ENCODE data around the gene EXOSC6.
"Not testable (repeated sequence)": the region's sequence is repeated elsewhere in the genome, so short reads cannot be mapped to it uniquely, and the experiment has no call there.

The EXOSC6 gene

DNA sequence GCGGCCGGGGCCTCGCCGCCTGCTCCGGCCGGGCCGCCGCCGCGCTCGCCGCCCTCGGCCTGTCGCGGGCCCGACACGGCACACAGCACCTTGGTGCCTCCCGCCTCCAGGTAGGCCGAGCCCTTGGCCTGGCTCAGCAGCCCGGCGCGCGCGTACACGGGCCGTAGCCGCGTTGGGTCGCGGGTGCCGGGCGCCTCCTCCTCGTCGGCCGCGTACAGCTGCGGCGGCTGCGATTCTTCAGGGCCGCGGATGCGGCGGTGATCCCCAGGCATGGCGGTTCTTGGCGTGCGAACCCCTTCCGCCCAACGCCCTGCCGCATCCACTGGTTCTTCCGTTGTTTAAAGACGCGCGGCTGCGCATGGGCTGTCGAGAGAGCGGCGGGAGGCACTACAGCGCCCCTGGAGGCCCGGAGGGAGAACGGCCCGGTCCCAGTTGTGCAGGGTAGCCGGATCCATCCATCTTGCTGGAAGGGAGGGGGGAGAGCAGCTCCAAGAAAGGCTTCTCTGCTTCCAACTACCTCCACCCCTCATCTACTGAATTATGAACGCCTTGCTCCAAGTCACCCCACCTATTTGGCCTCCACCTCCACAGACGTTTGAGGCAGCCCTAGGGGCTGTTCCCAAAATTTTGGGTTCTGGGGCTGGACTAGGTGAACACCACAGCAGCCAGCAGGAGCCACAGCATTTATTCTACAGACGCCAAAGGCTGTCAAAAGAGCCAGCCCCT, at the start of gene EXOSC6:
TSS of gene EXOSC6 (minus strand) at position 312 of the 726 bp plus-strand sequence. CDS start at position 272, 40 bp downstream.
- DNase-seq = peak; percentile 92

DNA sequence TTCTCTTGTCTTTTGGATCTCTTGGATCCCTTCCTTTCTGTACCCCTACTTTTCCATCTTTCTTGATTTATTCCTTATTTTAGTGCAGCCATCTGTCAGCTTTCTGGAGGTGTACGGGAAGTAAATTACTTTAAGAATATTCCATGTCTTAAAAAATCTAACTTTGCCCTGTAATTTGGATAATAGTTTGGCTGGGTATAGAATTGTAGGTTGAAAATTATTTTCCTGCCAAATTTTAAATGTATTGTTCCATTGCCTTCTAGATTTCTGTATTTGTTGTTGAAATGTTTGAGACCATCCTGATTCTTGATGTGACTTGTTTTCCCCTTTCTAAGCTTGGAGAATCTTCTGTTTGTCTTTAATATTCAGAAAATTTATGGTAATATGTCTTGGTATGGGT, 49.4 kb upstream of the EXOSC6 start:
- DNase-seq = no peak

DNA sequence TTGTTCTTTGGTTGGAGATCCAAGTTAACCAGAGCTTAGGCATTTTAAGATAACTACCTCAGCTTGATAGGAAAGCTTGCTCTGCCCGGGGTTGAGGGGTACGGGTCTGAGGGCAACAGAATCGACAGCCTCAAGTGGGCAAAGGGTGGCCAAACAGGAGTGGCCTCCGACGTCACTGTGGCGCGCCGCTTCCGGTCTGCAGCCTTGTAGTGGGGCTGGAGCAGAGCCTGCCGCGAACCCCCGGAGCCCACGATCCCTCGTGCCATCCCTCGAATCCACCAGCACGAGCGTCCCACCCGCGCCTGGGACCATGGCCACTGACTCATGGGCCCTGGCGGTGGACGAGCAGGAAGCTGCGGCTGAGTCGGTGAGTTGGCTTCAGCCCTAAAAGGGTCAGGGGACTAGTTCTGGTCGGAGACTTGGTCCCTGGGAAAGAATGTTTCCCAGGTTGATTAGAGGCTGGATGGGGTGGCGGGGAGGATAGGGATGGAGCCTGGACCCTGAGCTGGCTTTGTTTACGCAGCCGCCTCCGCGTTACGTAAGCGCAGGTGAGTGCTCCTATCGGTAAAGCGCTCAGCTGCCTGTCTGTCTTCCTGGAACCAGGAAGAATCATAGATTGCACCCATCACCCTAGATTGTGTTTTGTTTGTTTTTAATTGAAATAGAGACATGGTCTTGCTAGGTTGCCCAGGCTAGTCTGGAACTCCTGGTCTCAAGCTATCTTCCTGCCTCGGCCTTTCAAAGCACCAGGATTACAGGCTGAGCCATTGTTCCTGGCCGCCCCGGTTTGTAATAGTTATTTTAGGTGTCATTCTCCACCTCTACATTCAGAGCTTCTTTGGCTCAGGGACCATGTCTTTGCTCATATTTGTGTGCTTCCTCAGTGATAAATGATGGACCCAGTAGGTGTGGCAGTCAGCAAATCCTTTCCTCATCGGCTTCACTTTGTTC, 47.5 kb upstream of the EXOSC6 start, which contains the start of gene DDX19B:
TSS of gene DDX19B (plus strand) at position 199 of the 951 bp plus-strand sequence. CDS start at position 311, 112 bp downstream.
- DNase-seq = peak; percentile 56

DNA sequence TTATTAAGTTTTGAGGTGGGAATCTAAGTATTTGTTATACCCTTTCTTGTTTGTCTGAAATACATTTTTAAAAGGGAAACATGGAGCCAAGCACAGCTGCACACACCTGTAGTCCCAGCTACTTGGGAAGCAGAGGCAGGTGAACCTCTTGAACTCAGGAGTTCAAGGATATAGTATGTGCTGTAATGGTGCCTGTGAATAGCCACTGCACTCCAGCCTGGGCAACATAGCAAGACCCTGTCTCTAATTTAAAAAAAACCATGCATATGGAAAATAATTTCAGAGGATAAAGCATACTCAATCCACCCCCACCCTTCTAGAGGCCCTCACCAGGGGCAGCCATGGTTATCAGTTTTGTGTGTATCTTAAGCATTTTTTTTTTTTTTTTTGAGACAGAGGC, 43.9 kb upstream of the EXOSC6 start:
- no peak for DNase-seq

DNA sequence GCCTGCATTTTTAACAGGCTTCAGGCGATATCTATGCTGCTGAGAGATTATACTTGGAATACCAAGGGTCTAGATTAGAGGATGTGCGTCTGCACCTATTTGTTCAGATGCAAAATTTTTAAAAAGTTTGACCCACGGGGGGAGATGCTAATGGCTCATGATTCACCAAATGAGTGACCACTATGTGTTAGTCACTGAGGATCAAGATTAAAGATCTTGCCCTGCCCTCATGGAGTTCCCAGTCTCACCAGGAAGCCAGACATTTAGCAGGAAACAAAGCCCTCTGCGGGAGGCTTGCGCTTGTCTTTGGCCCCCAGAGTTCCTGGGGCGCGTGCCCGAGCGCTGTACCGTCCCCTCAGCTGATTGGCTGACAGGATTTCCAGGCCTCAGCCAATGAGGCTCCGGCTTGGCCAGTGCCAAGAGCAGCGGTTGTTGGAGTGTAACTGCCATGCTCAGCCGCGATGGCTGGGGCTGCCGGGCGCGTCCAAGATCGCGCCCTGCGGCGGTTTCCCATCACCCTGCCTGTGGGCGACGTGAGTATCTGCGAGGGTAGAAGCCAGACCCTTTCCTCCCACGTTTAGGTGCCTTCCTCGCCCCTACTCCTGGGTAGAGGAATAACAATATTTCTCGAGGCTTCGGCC, 42.8 kb upstream of the EXOSC6 start:
- no peak for DNase-seq

DNA sequence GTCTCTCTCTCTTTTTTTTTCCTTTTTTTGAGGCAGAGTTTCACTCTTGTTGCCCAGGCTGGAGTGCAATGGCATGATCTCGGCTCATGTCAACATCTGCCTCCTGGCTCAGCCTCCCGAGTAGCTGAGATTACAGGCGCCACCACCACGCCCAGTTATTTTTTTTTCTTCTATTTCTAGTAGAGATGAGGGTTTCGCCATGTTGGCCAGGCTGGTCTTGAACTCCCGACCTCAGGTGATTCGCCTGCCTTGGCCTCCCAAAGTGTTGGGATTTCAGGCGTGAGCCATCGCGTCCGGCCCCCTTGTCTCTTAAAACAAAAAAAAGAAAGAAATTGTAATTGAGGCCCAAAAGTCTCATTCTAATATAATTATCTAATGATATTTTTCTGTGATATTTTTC, 40.4 kb upstream of the EXOSC6 start:
- not testable (repeated sequence) for DNase-seq

DNA sequence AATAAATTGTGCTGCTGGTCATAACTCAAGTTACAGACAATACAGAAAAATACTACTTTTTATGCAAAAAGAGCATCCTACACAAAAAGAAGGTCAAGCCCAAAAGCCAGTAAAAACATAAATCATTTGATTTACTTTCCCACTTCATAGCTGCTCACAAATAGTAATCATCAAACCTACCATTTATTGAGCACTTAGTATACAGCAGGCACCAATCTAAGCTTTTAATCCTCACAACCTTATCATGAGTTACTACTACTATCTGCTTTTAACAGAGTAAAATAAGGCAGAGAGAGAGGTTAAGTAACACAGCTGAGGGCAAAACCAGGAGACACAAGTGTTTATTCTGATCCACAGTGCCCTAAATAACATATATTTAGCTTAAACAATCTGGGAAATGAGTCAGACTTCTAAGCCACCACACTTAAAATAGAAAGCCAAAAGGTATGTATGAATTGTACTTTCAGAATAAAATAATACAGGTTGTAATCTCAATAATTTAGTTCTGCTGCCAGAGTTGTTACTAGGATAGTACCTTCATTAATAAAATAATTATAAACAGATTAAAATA, 39.3 kb upstream of the EXOSC6 start:
- no peak for DNase-seq

DNA sequence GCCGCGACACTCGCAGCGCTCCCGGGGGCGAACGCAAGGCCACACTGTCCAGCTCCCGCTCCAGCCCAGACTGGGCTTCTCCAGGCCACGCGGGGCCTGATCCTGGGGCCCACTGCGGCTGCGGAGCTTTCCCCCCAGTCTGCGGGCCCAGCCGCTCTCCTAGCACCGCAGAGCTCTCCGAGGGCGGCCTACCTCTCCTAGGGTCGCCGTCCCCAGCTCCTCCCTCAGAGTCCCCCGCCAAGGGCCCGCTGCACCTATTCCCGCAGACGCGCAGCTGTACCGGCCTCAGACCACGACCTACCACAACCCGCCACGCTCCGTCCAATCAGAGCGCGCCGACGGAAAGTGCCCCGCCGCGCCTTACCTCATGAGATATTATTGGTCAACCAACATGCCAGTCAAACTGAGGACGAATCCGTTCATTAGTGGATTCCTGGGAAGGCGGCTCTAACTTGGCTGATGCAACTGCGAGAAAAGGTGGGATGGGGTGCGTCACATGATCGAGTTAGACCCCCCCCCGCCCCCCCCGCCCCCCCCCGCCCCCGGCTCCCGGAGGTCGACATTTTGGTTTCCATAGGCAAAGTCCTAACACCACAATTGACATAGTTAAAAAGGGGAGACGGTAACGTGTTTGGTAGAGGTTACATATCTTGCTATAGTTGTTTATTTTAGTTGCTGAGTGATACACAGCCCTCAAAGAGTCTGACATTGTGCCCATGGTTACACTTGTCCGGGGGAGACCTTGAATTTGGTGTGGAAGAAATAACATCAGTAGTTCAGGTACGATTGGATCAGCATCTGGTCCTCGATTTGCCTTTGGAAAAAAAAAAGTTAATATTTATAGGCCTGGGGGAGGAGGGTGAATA, 37.7 kb upstream of the EXOSC6 start, which contains the start of gene AARS1:
TSS of gene AARS1 (minus strand) at position 278 of the 866 bp plus-strand sequence. CDS start 6,743 bp downstream, outside the sequence.
- peak; percentile 99 for DNase-seq

DNA sequence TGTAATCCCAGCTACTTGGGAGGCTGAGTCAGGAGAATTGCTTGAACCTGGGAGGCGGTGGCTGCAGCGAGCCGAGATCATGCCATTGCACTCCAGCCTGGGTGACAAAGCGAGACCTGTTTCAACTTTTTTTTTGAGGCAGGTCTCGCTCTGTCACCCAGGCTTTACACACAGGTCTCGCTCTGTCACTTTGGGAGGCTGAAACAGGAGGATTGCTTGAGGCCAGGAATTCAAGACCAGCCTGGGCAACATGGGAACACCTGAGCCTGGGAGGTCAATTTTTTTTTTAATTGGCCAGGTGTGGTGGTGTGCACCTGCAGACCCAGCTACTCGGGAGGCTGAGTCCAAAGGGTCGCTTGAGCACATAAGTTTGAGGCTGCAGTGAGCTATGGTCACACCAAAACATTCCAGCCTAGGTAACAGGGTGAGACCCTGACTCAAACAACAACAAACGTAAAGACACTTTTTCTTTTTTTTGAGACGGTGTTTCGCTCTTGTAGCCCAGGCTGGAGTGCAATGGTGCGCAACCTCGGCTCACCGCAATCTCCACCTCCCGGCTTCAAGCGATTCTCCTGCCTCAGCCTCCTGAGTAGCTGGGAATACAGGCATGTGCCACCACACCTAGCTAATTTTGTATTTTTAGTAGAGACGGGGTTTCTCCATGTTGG, 35.7 kb upstream of the EXOSC6 start:
- not testable (repeated sequence) for DNase-seq

DNA sequence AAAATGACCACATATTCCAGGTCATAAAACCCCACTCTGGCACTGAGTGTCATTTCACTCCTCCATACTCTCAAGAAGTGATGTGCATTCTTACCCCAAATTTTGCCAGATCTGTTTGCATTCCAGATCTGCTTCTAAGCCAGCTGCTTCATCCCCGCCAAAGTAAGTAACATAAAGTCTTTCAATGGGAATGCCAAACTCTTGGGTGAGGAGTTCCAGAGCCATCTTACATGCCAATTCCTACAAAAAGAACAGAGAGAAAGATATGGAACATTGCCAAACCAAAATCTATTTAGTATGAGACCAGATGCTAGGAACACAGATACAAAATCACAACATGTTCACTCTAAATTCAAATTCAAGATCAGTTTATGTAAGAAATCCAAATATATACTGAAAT, 24.7 kb upstream of the EXOSC6 start:
- DNase-seq = no peak

DNA sequence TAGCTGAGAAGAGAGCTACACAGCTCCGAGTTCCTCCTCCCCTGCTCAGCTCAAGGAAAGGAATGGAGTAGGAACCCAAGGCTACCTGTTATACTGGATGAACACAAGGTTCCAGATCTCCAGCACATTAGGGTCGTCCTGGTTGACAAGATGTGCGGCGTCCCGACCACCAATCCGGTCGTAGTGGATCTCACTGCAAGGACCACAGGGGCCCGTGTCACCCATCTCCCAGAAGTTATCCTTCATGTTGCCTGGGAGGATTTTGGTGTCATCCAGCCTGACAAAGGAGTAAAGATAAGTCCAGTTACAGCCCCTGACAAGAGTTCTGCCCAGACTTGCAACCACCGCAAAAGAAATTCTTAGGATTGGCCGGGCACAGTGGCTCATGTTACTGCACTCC, 20.0 kb upstream of the EXOSC6 start:
- no peak for DNase-seq

DNA sequence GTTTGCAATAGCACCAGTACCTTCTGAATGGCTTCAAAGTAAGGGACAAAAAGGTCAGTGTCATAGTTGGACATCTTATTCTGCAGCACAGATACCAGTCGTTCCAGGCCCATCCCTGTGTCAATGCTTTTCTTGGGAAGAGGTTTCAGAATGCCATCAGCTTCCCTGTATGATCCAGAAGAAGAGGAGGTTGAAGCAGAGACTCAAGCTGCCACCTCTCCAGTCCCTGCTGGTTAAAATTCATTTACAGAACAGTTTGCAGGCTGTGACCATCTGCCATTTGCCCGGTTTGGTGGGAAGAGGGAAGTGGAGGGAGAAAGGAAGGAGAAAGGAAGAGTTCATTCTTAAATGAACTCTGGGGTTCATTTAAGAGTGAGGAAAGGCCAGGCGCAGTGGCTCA, 18.4 kb upstream of the EXOSC6 start:
- DNase-seq = no peak

DNA sequence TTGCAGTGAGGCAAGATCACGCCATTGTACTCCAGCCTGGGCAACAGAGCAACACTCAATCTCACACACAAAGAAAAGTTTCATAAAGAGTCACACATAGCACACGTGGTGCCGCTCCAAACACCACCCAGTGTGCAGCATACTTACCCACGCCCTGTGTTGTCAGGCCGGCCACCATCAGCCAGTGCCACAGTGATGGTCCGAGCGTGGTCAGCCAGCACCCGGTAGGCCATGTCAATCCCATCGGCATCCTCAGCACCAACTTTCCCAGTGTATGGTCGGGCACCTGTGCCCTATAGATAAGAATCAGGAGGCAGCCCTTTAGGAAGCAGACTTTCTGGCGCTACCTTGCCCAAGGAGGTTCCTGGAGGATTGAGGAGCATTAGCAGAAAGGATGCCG, 17.7 kb upstream of the EXOSC6 start:
- no peak for DNase-seq

DNA sequence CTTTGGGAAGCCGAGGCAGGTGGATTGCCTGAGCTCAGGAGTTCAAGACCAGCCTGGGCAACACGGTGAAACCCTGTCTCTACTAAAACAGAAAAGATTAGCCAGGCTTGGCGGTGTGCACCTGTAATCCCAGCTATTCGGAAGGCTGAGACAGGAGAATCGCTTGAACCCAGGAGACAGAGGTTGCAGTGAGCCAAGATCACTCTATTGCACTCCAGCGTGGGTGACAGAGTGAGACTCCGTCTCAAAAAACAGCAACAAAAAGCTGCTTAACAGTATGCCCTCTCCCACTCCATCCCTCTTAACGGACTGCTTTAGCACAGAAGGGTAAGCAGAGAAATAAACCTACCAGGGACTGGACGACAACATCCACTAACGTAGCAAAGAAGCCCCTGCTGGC, 16.2 kb upstream of the EXOSC6 start:
- not testable (repeated sequence) for DNase-seq

DNA sequence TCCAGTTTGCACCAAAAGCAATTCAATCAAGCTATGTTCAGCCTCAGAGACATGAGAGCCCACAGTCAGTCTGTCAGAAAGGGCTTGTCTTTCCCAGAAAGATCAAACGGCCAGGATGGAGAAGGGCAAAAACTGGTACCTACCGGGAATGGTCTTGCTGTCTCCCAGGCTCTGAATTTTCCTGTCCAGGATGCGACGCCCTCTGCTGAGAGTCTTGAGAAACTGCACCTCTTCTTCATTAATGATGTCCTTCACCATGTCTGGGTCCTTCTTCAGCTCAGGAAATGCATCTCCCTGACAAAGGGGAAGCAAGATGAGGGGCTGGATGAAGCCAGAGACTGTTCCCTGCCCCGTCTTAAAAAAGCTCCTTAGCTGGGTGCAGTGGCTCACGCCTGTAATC, 15.8 kb upstream of the EXOSC6 start:
- no peak for DNase-seq

DNA sequence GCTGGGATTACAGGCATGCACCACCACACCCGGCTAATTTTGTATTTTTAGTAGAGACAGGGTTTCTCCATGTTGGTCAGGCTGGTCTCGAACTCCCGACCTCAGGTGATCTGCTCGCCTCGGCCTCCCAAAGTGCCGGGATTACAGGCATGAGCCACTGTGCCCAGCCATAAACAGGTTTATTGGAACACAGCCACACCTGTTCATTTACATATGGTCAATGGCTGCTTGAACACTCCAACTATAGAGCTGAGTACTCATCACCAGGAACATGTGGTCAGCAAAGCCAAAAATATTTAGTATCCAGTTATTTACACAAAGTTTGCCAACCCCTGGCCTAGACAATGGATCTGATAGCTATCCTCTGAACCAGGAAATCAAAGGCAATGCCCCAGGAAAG, 8.2 kb upstream of the EXOSC6 start:
- not testable (repeated sequence) for DNase-seq

DNA sequence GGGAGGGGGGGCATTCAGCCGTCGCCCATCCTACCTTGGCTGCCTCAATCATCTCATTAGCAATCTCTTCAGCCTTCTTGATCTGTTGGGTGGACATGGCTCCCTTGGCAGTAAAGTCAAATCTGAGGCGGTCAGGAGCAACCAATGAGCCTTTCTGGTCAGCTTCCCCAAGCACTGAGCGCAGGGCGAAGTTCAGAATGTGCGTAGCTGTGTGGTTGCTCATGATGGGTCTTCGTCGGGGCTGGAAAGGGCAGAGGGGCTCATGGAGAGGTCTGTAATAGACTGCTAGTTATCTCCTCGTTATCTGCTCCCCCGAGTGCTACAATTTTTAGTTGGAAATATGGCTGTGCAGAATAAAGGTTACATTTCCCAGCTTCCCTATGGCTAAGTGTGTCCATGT, 7.2 kb upstream of the EXOSC6 start:
- DNase-seq = no peak

DNA sequence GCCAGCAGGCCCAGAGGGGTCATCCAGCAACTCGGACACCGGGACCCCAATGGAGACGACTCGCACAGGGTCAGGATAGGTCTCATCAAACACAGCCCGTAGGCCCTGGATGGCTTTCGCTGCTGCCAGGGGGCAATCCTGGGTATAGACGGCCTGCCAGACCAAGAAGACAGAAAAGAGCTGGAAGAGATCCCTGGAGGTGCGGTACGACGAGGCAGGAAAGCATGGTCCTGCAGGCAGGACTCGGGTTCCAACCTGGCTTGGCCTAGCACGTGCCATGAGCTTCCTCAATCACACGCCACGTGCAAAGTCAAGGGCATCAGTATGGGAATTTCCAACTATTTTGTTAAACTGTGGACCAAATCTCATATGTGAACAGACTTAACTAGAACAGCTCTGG, 6.3 kb upstream of the EXOSC6 start:
- no peak for DNase-seq

DNA sequence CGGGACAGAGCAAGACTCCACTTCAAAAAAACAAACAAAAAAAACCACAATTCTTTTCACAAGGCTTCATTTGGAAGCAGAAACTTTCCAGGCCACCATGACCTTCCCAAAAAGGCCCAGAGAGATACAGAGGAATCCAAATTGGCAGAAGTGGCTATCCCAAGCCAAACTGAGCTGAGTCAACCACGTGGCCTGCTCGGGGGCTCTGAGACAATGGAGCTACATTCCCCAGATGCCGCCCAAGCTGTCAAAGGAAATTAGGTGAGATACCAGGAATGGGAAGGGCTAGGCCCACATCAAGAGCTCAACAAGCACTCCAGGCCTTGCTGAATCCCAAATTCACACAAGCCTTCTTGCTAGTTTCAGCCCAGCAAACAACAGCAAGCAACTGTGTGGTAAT, 5.7 kb upstream of the EXOSC6 start:
- no peak for DNase-seq

DNA sequence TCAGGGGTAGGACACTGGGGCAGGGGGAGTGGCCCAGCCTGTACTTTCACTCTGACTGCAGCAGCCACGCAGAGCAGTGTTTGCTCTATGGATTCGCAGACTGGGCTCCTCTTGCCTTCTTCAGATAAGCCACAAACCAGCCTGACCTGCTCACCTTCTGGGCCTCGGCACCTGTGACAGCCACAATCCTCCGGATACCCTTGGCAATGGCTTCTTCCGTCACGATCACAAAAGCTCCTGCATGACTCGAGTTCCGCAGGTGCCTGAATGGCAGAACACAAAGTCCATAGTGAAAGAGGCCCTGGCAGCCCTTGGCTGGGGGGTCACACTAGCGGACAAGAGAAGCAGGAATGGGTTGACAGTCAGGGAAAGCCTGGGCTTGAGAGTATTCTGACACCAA, 3.8 kb upstream of the EXOSC6 start:
- no peak for DNase-seq

DNA sequence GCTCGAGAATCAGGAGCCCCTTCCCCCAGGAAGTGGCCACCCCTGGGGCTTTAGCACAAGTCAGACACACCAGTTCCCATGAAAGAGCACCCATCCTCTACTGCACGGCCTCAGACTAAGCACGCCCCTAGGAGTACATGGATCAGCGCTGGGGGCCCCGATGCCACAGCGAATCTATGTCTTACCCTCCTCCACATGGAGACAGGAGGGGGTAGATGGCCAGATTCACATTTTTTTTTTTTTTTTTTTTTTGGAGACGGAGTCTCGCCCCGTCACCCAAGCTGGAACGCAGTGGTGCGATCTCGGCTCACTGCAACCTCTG, 3.2 kb upstream of the EXOSC6 start:
- no peak for DNase-seq

Measured in NCI-H345 (cell line).